Measurements from ENCODE around the gene MTM1.

GRCh38 chrX:150587585-150588503 is 19.4 kb downstream of the MTM1 start:
- TF ChIP-seq CTCF (IDR thresholded peaks at IDR 0.05; ENCODE audit: poor library complexity, severe bottlenecking) (peak; percentile 12), EZH2 (IDR thresholded peaks at IDR 0.05; ENCODE audit: borderline replicate concordance, insufficient read depth, low read length, poor library complexity, severe bottlenecking) (no peak), EP300 (conservative IDR thresholded peaks at IDR 0.05; ENCODE audit: poor library complexity, severe bottlenecking) (no peak), REST (IDR thresholded peaks at IDR 0.05; ENCODE audit: borderline replicate concordance) (no peak)

Data from neural cell (in vitro differentiated cells).